IMR-90 (cell line): ENCODE data around the gene PALLD. TPM values are rescaled to one million over a fixed set of nuclear protein-coding genes. Genes with fewer than 3 reads are reported as not detected.

ENCODE experiments used
- ATAC-seq: fragments of 200-7000 bp; cut with Tn5 transposase; 2 replicates; pipeline ENCODE4 v1.9.1; 2020; ENCODE audit warnings: low read depth, mild to moderate bottlenecking, moderate library complexity
- BruUV-seq: library from RNA; stranded (reverse); fragments of 400-500 nt; replicated peaks from 2 replicates; lab custom pipeline; 2021; lab: Mats Ljungman, UMichigan
- CTCF ChIA-PET: fragments of 300-600 bp; formaldehyde crosslinking; extraction: SDS; loops from one replicate; lab custom pipeline; 2021; ENCODE audit warnings: antibody characterized with exemption; lab: Yijun Ruan, JAX
- POLR2A ChIA-PET: fragments of 300-600 bp; sonication (Branson Sonifier 250); formaldehyde crosslinking; loops from one replicate; lab custom pipeline; 2022; ENCODE audit warnings: antibody characterized with exemption; ENCODE audit not compliant: unreplicated experiment; lab: Charles Lee
- DNase-seq: peaks from one replicate; pipeline ENCODE4 v3.0.0; 2013
- H2AFZ ChIP-seq: replicated peaks from 2 replicates; pipeline ENCODE3; 2013; ENCODE audit warnings: low read length, mild to moderate bottlenecking; ENCODE audit not compliant: poor library complexity
- H2AK5ac ChIP-seq: 2 replicates; pipeline ENCODE4 v1.6.1; 2013; ENCODE audit warnings: low read depth, low read length, inconsistent platforms
- H2AK9ac ChIP-seq: replicated peaks from 2 replicates; pipeline ENCODE3; 2013; ENCODE audit warnings: mild to moderate bottlenecking, low read depth, low read length, moderate library complexity; ENCODE audit not compliant: poor library complexity
- H2BK120ac ChIP-seq: 2 replicates; pipeline ENCODE4 v1.6.1; 2013; ENCODE audit warnings: low read depth, low read length, inconsistent platforms
- H2BK15ac ChIP-seq: 3 replicates; pipeline ENCODE4 v1.6.1; 2013; ENCODE audit warnings: low read depth, low read length, inconsistent platforms
- H2BK20ac ChIP-seq: 2 replicates; pipeline ENCODE4 v1.6.1; 2013; ENCODE audit warnings: low read depth, mild to moderate bottlenecking, inconsistent platforms, low read length, moderate library complexity
- H2BK5ac ChIP-seq: 2 replicates; pipeline ENCODE4 v1.6.1; 2013; ENCODE audit warnings: mild to moderate bottlenecking, low read depth, low read length, inconsistent platforms; ENCODE audit not compliant: poor library complexity, severe bottlenecking
- H3K14ac ChIP-seq: replicated peaks from 2 replicates; pipeline ENCODE4 v1.6.1; 2013; ENCODE audit warnings: low read depth, low read length, inconsistent platforms
- H3K18ac ChIP-seq: 2 replicates; pipeline ENCODE4 v1.6.1; 2013; ENCODE audit warnings: low read depth, low read length, control low read depth
- H3K23ac ChIP-seq: 2 replicates; pipeline ENCODE4 v1.6.1; 2013; ENCODE audit warnings: low read depth, low read length, inconsistent platforms
- H3K27ac ChIP-seq: 2 replicates; pipeline ENCODE4 v1.5.1; 2013; ENCODE audit warnings: mild to moderate bottlenecking, control low read depth, low read length; ENCODE audit not compliant: insufficient read depth
- H3K27me3 ChIP-seq: 2 replicates; pipeline ENCODE4 v1.6.1; 2013; ENCODE audit warnings: low read length; ENCODE audit not compliant: control insufficient read depth, insufficient read depth
- H3K36me3 ChIP-seq: 2 replicates; pipeline ENCODE4 v1.6.1; 2013; ENCODE audit warnings: low read length, mixed read lengths; ENCODE audit not compliant: control insufficient read depth, insufficient read depth
- H3K4ac ChIP-seq: 2 replicates; pipeline ENCODE4 v1.6.1; 2013; ENCODE audit warnings: low read depth, low read length, inconsistent platforms
- H3K4me1 ChIP-seq: 2 replicates; pipeline ENCODE4 v1.6.1; 2013; ENCODE audit warnings: low read length, mixed read lengths; ENCODE audit not compliant: control insufficient read depth, insufficient read depth
- H3K4me2 ChIP-seq: 2 replicates; pipeline ENCODE4 v1.6.1; 2013; ENCODE audit warnings: low read depth, mild to moderate bottlenecking, control low read depth, low read length, moderate library complexity
- H3K4me3 ChIP-seq: 2 replicates; pipeline ENCODE4 v1.5.1; 2013; ENCODE audit warnings: low read depth, mild to moderate bottlenecking, control low read depth, low read length, moderate library complexity; ENCODE audit not compliant: insufficient read depth
- H3K56ac ChIP-seq: 2 replicates; pipeline ENCODE4 v1.6.1; 2013; ENCODE audit warnings: low read length, inconsistent platforms; ENCODE audit not compliant: insufficient read depth; ENCODE audit errors: extremely low read depth
- H3K79me1 ChIP-seq, 2 experiments: 2 replicates each; pipeline ENCODE4 v1.6.1; 2013; ENCODE audit warnings: low read length in 2 of 2, inconsistent platforms in 1 of 2, low read depth in 1 of 2
- H3K9ac ChIP-seq: 2 replicates; pipeline ENCODE4 v1.6.1; 2013; ENCODE audit warnings: low read depth, low read length, control low read depth
- H3K9me1 ChIP-seq: 2 replicates; pipeline ENCODE4 v1.6.1; 2013; ENCODE audit warnings: low read length, inconsistent platforms; ENCODE audit not compliant: insufficient read depth
- H3K9me3 ChIP-seq: 2 replicates; pipeline ENCODE4 v1.6.1; 2013; ENCODE audit warnings: low read length; ENCODE audit not compliant: control insufficient read depth, insufficient read depth
- H4K20me1 ChIP-seq: 2 replicates; pipeline ENCODE4 v1.6.1; 2013; ENCODE audit warnings: low read length, inconsistent platforms; ENCODE audit not compliant: insufficient read depth
- H4K5ac ChIP-seq: 2 replicates; pipeline ENCODE4 v1.6.1; 2013; ENCODE audit warnings: mild to moderate bottlenecking, low read depth, low read length, control low read depth
- H4K8ac ChIP-seq, 2 experiments: 2 replicates each; pipeline ENCODE4 v1.6.1; 2013; ENCODE audit warnings: low read depth in 2 of 2, low read length in 2 of 2, control low read depth in 1 of 2, inconsistent platforms in 1 of 2
- H4K91ac ChIP-seq: 2 replicates; pipeline ENCODE4 v1.6.1; 2013; ENCODE audit warnings: low read depth, low read length, inconsistent platforms; ENCODE audit not compliant: insufficient read depth
- BHLHE40 ChIP-seq: fragments of 150-350 bp; IDR thresholded peaks from 2 replicates; pipeline ENCODE4 v1.6.1; 2016; ENCODE audit warnings: mild to moderate bottlenecking, low read depth, low read length
- CEBPB ChIP-seq: IDR thresholded peaks from 2 replicates; pipeline ENCODE4 v1.6.1; 2012; ENCODE audit warnings: low read depth, low read length, improper control_type of control experiment
- CHD1 ChIP-seq: IDR thresholded peaks from 2 replicates; pipeline ENCODE4 v1.6.1; 2012; ENCODE audit warnings: low read depth, low read length, improper control_type of control experiment
- FOS ChIP-seq: fragments of 150-350 bp; IDR thresholded peaks from 2 replicates; pipeline ENCODE4 v1.6.1; 2016; ENCODE audit warnings: low read depth, low read length
- MAFK ChIP-seq: IDR thresholded peaks from 2 replicates; pipeline ENCODE4 v1.6.1; 2012; ENCODE audit warnings: low read depth, low read length, improper control_type of control experiment
- MXI1 ChIP-seq: IDR thresholded peaks from 2 replicates; pipeline ENCODE4 v1.6.1; 2012; ENCODE audit warnings: low read depth, mild to moderate bottlenecking, low read length, moderate library complexity, borderline replicate concordance
- NFE2L2 ChIP-seq: fragments of 150-350 bp; IDR thresholded peaks from 2 replicates; pipeline ENCODE4 v1.6.1; 2016; ENCODE audit warnings: low read depth, mild to moderate bottlenecking, low read length
- POLR2A ChIP-seq: IDR thresholded peaks from 2 replicates; pipeline ENCODE4 v1.6.1; 2012; ENCODE audit warnings: mild to moderate bottlenecking, low read depth, low read length
- RAD21 ChIP-seq: IDR thresholded peaks from 2 replicates; pipeline ENCODE4 v1.6.1; 2012; ENCODE audit warnings: low read length, improper control_type of control experiment
- RCOR1 ChIP-seq: IDR thresholded peaks from 2 replicates; pipeline ENCODE4 v1.6.1; 2012; ENCODE audit warnings: mild to moderate bottlenecking, low read length, improper control_type of control experiment; ENCODE audit not compliant: insufficient replicate concordance
- RFX5 ChIP-seq: IDR thresholded peaks from 2 replicates; pipeline ENCODE4 v1.8.0; 2012; ENCODE audit warnings: low read depth, mild to moderate bottlenecking, low read length, moderate library complexity
- SMC3 ChIP-seq: fragments of 150-350 bp; IDR thresholded peaks from 2 replicates; pipeline ENCODE4 v1.6.1; 2016; ENCODE audit warnings: low read depth, mild to moderate bottlenecking, antibody characterized with exemption, low read length, moderate library complexity
- USF2 ChIP-seq: fragments of 150-350 bp; IDR thresholded peaks from 2 replicates; pipeline ENCODE4 v1.6.1; 2017; ENCODE audit warnings: mild to moderate bottlenecking, antibody characterized with exemption, low read length, low read depth
- WGBS, 2 experiments: methylation state at CpG; one replicate each; pipeline versions ENCODE4 v1.1.5 to v1.1.7; 2013; ENCODE audit warnings: missing lambda C conversion rate in 2 of 2; ENCODE audit not compliant: insufficient read length in 1 of 2; ENCODE audit errors: extremely low coverage in 2 of 2; 5-methylcytosine and 5-hydroxymethylcytosine counted together
- dilution Hi-C: fragments of 300-500 bp; cut with HindIII; formaldehyde crosslinking; loops from one replicate; pipeline ENCODE4 v1.14.3; 2018; ENCODE audit warnings: low sequenced_read_pairs; ENCODE audit not compliant: unreplicated experiment
- in situ Hi-C: fragments of 300-500 bp; cut with MboI; formaldehyde crosslinking; loops from 3 replicates; pipeline ENCODE4 v1.14.3; 2019; ENCODE audit warnings: low sequenced_read_pairs, inconsistent platforms, mixed read lengths
- intact Hi-C: fragments of 100-400 bp; cut with micrococcal nuclease; formaldehyde crosslinking; loops from 2 replicates; pipeline ENCODE4 v1.10.0; 2022
- polyA plus RNA-seq, 3 experiments: library from polyadenylated mRNA; depleted of rRNA; stranded (reverse); fragments of >200 nt; gene quantifications; 2 replicates each; pipeline ENCODE4 v1.2.3, GENCODE V29; 2012; ENCODE audit warnings: low replicate concordance in 1 of 3
- total RNA-seq: library from RNA; depleted of rRNA; stranded (reverse); fragments of >200 nt; gene quantifications from 2 replicates; pipeline ENCODE4 v1.2.3, GENCODE V29; 2012
- TF ChIP-seq, protein P1 (sequence below): fragments of 150-350 bp; IDR thresholded peaks from 2 replicates; pipeline ENCODE4 v1.6.1; 2016; ENCODE audit warnings: low read depth, mild to moderate bottlenecking, low read length, moderate library complexity, borderline replicate concordance
- TF ChIP-seq, protein P2 (sequence below): conservative IDR thresholded peaks from 2 replicates; pipeline ENCODE4 v1.5.1; 2012; ENCODE audit warnings: mild to moderate bottlenecking, low read depth, low read length, improper control_type of control experiment

The PALLD gene
- total and polyA plus RNA-seq, 2 of the 4 experiments (the other 2 are of a cell fraction): 91.0 to 91.9 TPM

- no peak overlapping the region for H2BK120ac ChIP-seq
- H3K4me3 ChIP-seq: no peak overlapping the region
- no CpG with 5 or more reads among the region's 3 CpGs for WGBS, 2 experiments
- no peak overlapping the region for H2AFZ ChIP-seq
- H3K27me3 ChIP-seq: no peaks in the 10 kb centered on the region
- H3K14ac ChIP-seq: no peak overlapping the region; the same call in 1 of the 2 replicates
- no peak overlapping the region for H2AK5ac ChIP-seq
- CTCF ChIA-PET: interaction anchor here (1.1 kb wide), 1 partner anchor 254 kb away, joined by 3 read pairs; no protein-coding TSS in a partner anchor
- H3K9me3 ChIP-seq: no peaks in the 10 kb centered on the region
- no TSS peak for BruUV-seq
- H2BK20ac ChIP-seq: no peak overlapping the region
- DNase-seq (no peak), ATAC-seq (no peak)
- 0 out of 2 replicates have a peak overlapping the region, but pooled peaks have one; percentile 43 for H3K23ac ChIP-seq
- POLR2A ChIA-PET: interaction anchor here (0.6 kb wide), 1 partner anchor 353 kb away, joined by 3 read pairs; no protein-coding TSS in a partner anchor
- H3K56ac ChIP-seq: no peak overlapping the region
- H3K4me2 ChIP-seq: no peak overlapping the region; the same call in 1 of the 2 replicates
- H3K18ac ChIP-seq: no peak overlapping the region
- H3K4me1 ChIP-seq: peaks cover 37% of the 10 kb centered on the region
- peaks cover 95% of the 10 kb centered on the region for H4K20me1 ChIP-seq
- H3K79me1 ChIP-seq: peaks cover 17 to 87% of the 10 kb centered on the region in 2 experiments; a peak in 3 of 4 replicates
- peaks cover 31% of the 10 kb centered on the region for H3K36me3 ChIP-seq
- H4K91ac ChIP-seq: no peak overlapping the region
- H2BK5ac ChIP-seq: peak overlapping the region; percentile 5
- H3K9me1 ChIP-seq: peaks cover 49% of the 10 kb centered on the region
- H3K4ac ChIP-seq: no peak overlapping the region
- H3K27ac ChIP-seq: no peak overlapping the region
- dilution Hi-C loops (no loop called here), in situ Hi-C loops (no loop called here), intact Hi-C loops (loop anchor here (2.0 to 10.0 kb wide), 3 partner anchors 39 to 655 kb away; no protein-coding TSS in a partner anchor)
- H2AK9ac ChIP-seq: no peak overlapping the region
- no peak overlapping the region for H3K9ac ChIP-seq
- no peak overlapping the region for H4K8ac ChIP-seq
- H2BK15ac ChIP-seq: no peak overlapping the region
- no peak overlapping the region for H4K5ac ChIP-seq
- TF ChIP-seq, protein P1, sequence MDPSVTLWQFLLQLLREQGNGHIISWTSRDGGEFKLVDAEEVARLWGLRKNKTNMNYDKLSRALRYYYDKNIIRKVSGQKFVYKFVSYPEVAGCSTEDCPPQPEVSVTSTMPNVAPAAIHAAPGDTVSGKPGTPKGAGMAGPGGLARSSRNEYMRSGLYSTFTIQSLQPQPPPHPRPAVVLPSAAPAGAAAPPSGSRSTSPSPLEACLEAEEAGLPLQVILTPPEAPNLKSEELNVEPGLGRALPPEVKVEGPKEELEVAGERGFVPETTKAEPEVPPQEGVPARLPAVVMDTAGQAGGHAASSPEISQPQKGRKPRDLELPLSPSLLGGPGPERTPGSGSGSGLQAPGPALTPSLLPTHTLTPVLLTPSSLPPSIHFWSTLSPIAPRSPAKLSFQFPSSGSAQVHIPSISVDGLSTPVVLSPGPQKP: no peak
- TF ChIP-seq SMC3: no peak
- no peak for TF ChIP-seq CHD1
- TF ChIP-seq FOS: no peak
- no peak for TF ChIP-seq USF2
- no peak for TF ChIP-seq NFE2L2
- no peak for TF ChIP-seq BHLHE40
- TF ChIP-seq MAFK: no peak
- TF ChIP-seq RAD21: no peak
- TF ChIP-seq MXI1: no peak
- TF ChIP-seq RCOR1: no peak
- TF ChIP-seq RFX5: no peak
- no peak for TF ChIP-seq CEBPB
- no peak for TF ChIP-seq POLR2A
- TF ChIP-seq, protein P2, sequence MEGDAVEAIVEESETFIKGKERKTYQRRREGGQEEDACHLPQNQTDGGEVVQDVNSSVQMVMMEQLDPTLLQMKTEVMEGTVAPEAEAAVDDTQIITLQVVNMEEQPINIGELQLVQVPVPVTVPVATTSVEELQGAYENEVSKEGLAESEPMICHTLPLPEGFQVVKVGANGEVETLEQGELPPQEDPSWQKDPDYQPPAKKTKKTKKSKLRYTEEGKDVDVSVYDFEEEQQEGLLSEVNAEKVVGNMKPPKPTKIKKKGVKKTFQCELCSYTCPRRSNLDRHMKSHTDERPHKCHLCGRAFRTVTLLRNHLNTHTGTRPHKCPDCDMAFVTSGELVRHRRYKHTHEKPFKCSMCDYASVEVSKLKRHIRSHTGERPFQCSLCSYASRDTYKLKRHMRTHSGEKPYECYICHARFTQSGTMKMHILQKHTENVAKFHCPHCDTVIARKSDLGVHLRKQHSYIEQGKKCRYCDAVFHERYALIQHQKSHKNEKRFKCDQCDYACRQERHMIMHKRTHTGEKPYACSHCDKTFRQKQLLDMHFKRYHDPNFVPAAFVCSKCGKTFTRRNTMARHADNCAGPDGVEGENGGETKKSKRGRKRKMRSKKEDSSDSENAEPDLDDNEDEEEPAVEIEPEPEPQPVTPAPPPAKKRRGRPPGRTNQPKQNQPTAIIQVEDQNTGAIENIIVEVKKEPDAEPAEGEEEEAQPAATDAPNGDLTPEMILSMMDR: no peak
These were observed 343.0 kb downstream of the PALLD start for GRCh38 chr4:168839758-168840391.
